Erythroblast (primary cell): ENCODE results near the gene TNFAIP8L3.

Source experiments
- GATA1 ChIP-seq: IDR thresholded peaks from 2 replicates; pipeline ENCODE4 v1.6.1; 2011; ENCODE audit warnings: low read depth, mild to moderate bottlenecking, control low read depth, low read length, moderate library complexity
- POLR2A ChIP-seq: IDR thresholded peaks from 2 replicates; pipeline ENCODE4 v1.6.1; 2011; ENCODE audit warnings: mild to moderate bottlenecking, low read length

- no peak for TF ChIP-seq POLR2A
- no peak for TF ChIP-seq GATA1
These were observed 2.1 kb downstream of the TNFAIP8L3 start for GRCh38 chr15:51092480-51093040.
